HepG2 (cell line): ENCODE data around the gene SYNJ2. TPM values are rescaled to one million over a fixed set of nuclear protein-coding genes. Genes with fewer than 3 reads are reported as not detected.

Experiments
- ATM ChIP-seq: fragments of 450-650 bp; IDR thresholded peaks from 2 replicates; pipeline ENCODE4 v1.7.1; 2017; ENCODE audit warnings: mild to moderate bottlenecking, borderline replicate concordance
- BRD4 ChIP-seq: sonication (generic); formaldehyde crosslinking; IDR thresholded peaks from 2 replicates; pipeline ENCODE4 v1.4.0; 2020; ENCODE audit warnings: missing genetic modification reagents
- FIP1L1 ChIP-seq: fragments of 200-400 bp; formaldehyde crosslinking; IDR thresholded peaks from 2 replicates; pipeline ENCODE4 v1.6.1; 2018; ENCODE audit warnings: low read depth, mild to moderate bottlenecking, low read length, moderate library complexity, borderline replicate concordance; ENCODE audit not compliant: insufficient read depth
- FOSL2 ChIP-seq: sonication (generic); formaldehyde crosslinking; IDR thresholded peaks from 2 replicates; pipeline ENCODE4 v1.4.0; 2020; ENCODE audit warnings: missing genetic modification reagents
- KMT2B ChIP-seq: IDR thresholded peaks from 2 replicates; pipeline ENCODE4 v1.6.1; 2016; ENCODE audit warnings: missing genetic modification reagents, missing compliant biosample characterization
- NFE2L1 ChIP-seq: sonication (generic); formaldehyde crosslinking; IDR thresholded peaks from 2 replicates; pipeline ENCODE4 v1.4.0; 2020; ENCODE audit warnings: missing genetic modification reagents, mild to moderate bottlenecking, borderline replicate concordance
- NR2F6 ChIP-seq, 2 experiments: IDR thresholded peaks; 2 replicates each; pipeline ENCODE4 v1.6.1; 2016; ENCODE audit warnings: antibody characterized with exemption in 1 of 2, mild to moderate bottlenecking in 1 of 2
- POGZ ChIP-seq: sonication (generic); formaldehyde crosslinking; IDR thresholded peaks from 2 replicates; pipeline ENCODE4 v1.4.0; 2020; ENCODE audit warnings: mild to moderate bottlenecking, missing genetic modification reagents
- RARG ChIP-seq: sonication (generic); formaldehyde crosslinking; IDR thresholded peaks from 2 replicates; pipeline ENCODE4 v1.4.0; 2020; ENCODE audit warnings: low read depth, mild to moderate bottlenecking, missing genetic modification reagents
- REPIN1 ChIP-seq: sonication (generic); formaldehyde crosslinking; IDR thresholded peaks from 2 replicates; pipeline ENCODE4 v1.8.0; 2022; ENCODE audit warnings: missing genetic modification reagents, low read depth, mild to moderate bottlenecking, borderline replicate concordance
- SMAD9 ChIP-seq: sonication (generic); formaldehyde crosslinking; IDR thresholded peaks from 2 replicates; pipeline ENCODE4 v1.5.1; 2020; ENCODE audit warnings: mild to moderate bottlenecking, missing genetic modification reagents
- TBX2 ChIP-seq: sonication (generic); formaldehyde crosslinking; IDR thresholded peaks from 2 replicates; pipeline ENCODE4 v1.5.0; 2020; ENCODE audit warnings: missing genetic modification reagents, mild to moderate bottlenecking, borderline replicate concordance
- ZBTB7A ChIP-seq: sonication (generic); formaldehyde crosslinking; IDR thresholded peaks from 2 replicates; pipeline ENCODE4 v1.8.0; 2022; ENCODE audit warnings: mild to moderate bottlenecking, missing genetic modification reagents
- ZFAT ChIP-seq: sonication (generic); formaldehyde crosslinking; conservative IDR thresholded peaks from 2 replicates; pipeline ENCODE4 v1.8.1; 2023; ENCODE audit warnings: missing genetic modification reagents, inconsistent platforms
- ZFP1 ChIP-seq: IDR thresholded peaks from 2 replicates; pipeline ENCODE4 v1.6.1; 2016
- ZNF331 ChIP-seq: sonication (generic); formaldehyde crosslinking; IDR thresholded peaks from 2 replicates; pipeline ENCODE4 v1.4.0; 2020; ENCODE audit warnings: missing genetic modification reagents
- ZNF530 ChIP-seq: sonication (generic); formaldehyde crosslinking; IDR thresholded peaks from 2 replicates; pipeline ENCODE4 v1.5.0; 2020; ENCODE audit warnings: low read depth, mild to moderate bottlenecking, missing genetic modification reagents
- ZNF629 ChIP-seq: sonication (generic); formaldehyde crosslinking; conservative IDR thresholded peaks from 2 replicates; pipeline ENCODE4 v1.5.0; 2020; ENCODE audit warnings: missing genetic modification reagents
- ZSCAN12 ChIP-seq: sonication (generic); formaldehyde crosslinking; IDR thresholded peaks from 2 replicates; pipeline ENCODE4 v1.9.0; 2021; ENCODE audit warnings: mild to moderate bottlenecking, missing genetic modification reagents
- polyA plus RNA-seq, 8 experiments: library from polyadenylated mRNA; depleted of rRNA in 3 of 8; stranded (reverse) in 7 of 8; unstranded in 1 of 8; fragments of >200 nt; fragmentation: Illumina TruSeq in 4 of 8; extraction: Trizol in 4 of 8; gene quantifications; 2 replicates each; pipeline versions ENCODE4 v1.2.1 to v1.2.3, GENCODE V29; 2011 to 2016; ENCODE audit warnings: low read depth in 4 of 8, missing spikeins in 1 of 8, mixed read lengths in 1 of 8; ENCODE audit not compliant: insufficient read depth in 1 of 8
- total RNA-seq, 5 experiments: library from RNA; depleted of rRNA; stranded (reverse); fragments of >200 nt; fragmentation: Illumina TruSeq; extraction: Trizol; gene quantifications; 2 replicates each; pipeline ENCODE4 v1.2.3, GENCODE V29; 2016; ENCODE audit warnings: low read depth in 1 of 5
- TF ChIP-seq, protein P1 (sequence below): IDR thresholded peaks from 2 replicates; pipeline ENCODE4 v1.6.1; 2018; ENCODE audit warnings: missing genetic modification reagents
- TF ChIP-seq, protein P2 (sequence below): sonication (generic); formaldehyde crosslinking; IDR thresholded peaks from 2 replicates; pipeline ENCODE4 v1.9.0; 2021; ENCODE audit warnings: missing genetic modification reagents, borderline replicate concordance
- TF ChIP-seq, protein P3 (sequence below): sonication (generic); formaldehyde crosslinking; IDR thresholded peaks from 2 replicates; pipeline ENCODE4 v1.5.1; 2020; ENCODE audit warnings: mild to moderate bottlenecking, missing genetic modification reagents, borderline replicate concordance
- TF ChIP-seq, protein P4 (sequence below): sonication (generic); formaldehyde crosslinking; IDR thresholded peaks from 2 replicates; pipeline ENCODE4 v1.5.0; 2020; ENCODE audit warnings: missing genetic modification reagents
- TF ChIP-seq, protein P5 (sequence below): sonication (generic); formaldehyde crosslinking; IDR thresholded peaks from 2 replicates; pipeline ENCODE4 v1.9.0; 2021; ENCODE audit warnings: missing genetic modification reagents, mild to moderate bottlenecking, borderline replicate concordance

The SYNJ2 gene
- total and polyA plus RNA-seq, 2 of the 13 experiments (the other 11 are each of a cell fraction or from before 2014, with no cell fraction given), result 39.1 to 57.6 TPM

DNA sequence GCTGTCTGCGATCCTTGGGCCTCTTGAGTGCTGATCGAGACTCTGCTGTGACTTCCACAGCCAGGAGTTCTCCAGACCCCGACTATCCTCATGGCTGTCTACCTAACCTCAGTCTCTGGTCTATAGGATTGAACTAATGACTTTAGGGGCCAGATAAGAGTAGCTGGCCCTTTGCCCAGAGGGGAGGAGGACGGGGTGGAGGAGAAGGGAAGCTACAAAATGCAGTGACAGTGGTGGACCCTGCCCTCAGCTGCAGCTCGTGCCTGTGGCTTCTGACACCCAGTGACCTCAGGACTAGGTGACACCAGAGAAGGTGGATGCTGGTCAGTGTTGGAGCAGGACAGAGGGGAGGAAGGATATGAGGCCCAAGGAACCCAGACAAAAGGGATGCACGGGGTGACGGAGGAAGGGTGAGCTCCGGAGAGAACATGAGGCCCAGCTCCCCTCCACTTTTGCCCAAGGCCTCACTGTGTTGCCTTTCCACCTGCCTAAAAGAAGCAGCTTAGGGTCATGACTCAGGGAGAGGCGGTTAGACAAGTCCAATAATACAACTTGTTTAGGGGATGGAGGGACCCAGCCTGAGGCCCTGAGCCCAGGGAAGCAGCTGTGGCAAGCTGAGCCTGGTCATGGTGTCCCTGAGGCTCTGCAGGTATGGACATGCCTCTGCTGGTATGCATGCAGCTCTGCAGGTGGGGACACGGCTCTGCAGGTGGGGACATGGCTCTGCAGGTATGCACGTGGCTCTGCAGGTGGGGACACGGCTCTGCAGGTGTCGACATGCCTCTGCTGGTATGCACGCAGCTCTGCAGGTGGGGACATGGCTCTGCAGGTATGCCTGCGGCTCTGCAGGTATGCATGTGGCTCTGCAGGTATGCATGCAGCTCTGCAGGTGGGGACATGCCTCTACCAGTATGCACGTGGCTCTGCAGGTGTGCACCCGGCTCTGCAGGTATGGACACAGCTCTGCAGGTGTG is 67.7 kb downstream of the SYNJ2 start (continued):
- TF ChIP-seq, protein P1, sequence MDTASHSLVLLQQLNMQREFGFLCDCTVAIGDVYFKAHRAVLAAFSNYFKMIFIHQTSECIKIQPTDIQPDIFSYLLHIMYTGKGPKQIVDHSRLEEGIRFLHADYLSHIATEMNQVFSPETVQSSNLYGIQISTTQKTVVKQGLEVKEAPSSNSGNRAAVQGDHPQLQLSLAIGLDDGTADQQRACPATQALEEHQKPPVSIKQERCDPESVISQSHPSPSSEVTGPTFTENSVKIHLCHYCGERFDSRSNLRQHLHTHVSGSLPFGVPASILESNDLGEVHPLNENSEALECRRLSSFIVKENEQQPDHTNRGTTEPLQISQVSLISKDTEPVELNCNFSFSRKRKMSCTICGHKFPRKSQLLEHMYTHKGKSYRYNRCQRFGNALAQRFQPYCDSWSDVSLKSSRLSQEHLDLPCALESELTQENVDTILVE, result no peak
- TF ChIP-seq REPIN1 (CRISPR knock-in tag) (peak; percentile 42; the same call in 1 of the 2 replicates), ZNF629 (CRISPR knock-in tag) (no peak), POGZ (CRISPR knock-in tag) (peak; percentile 39; the same call in 1 of the 2 replicates), RARG (CRISPR knock-in tag) (no peak), ZFP1 (CRISPR knock-in tag) (no peak; the same call in 1 of the 2 replicates), SMAD9 (CRISPR knock-in tag) (no peak), NFE2L1 (no peak), NR2F6 (IDR thresholded peaks at IDR 0.05) (peak; percentile 90), NR2F6 (CRISPR knock-in tag; IDR thresholded peaks at IDR 0.05) (peak; percentile 94), FIP1L1 (no peak), ZFAT (no peak), ZBTB7A (CRISPR knock-in tag) (no peak), ZNF530 (CRISPR knock-in tag) (no peak), BRD4 (0 out of 2 replicates have a peak, but pooled peaks have one; percentile 61), TBX2 (peak; percentile 96), KMT2B (CRISPR knock-in tag) (no peak), ZNF331 (CRISPR knock-in tag) (peak; percentile 35; the same call in 1 of the 2 replicates), ZSCAN12 (CRISPR knock-in tag) (no peak), ATM (no peak), FOSL2 (peak; percentile 65)
- TF ChIP-seq, protein P2, sequence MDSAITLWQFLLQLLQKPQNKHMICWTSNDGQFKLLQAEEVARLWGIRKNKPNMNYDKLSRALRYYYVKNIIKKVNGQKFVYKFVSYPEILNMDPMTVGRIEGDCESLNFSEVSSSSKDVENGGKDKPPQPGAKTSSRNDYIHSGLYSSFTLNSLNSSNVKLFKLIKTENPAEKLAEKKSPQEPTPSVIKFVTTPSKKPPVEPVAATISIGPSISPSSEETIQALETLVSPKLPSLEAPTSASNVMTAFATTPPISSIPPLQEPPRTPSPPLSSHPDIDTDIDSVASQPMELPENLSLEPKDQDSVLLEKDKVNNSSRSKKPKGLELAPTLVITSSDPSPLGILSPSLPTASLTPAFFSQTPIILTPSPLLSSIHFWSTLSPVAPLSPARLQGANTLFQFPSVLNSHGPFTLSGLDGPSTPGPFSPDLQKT (CRISPR knock-in tag), result no peak
- TF ChIP-seq, protein P3, sequence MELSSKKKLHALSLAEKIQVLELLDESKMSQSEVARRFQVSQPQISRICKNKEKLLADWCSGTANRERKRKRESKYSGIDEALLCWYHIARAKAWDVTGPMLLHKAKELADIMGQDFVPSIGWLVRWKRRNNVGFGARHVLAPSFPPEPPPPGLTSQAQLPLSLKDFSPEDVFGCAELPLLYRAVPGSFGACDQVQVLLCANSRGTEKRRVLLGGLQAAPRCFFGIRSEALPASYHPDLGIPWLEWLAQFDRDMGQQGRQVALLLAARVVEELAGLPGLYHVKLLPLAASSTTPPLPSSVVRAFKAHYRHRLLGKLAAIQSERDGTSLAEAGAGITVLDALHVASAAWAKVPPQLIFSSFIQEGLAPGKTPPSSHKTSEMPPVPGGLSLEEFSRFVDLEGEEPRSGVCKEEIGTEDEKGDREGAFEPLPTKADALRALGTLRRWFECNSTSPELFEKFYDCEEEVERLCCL, result no peak
- TF ChIP-seq, protein P4, sequence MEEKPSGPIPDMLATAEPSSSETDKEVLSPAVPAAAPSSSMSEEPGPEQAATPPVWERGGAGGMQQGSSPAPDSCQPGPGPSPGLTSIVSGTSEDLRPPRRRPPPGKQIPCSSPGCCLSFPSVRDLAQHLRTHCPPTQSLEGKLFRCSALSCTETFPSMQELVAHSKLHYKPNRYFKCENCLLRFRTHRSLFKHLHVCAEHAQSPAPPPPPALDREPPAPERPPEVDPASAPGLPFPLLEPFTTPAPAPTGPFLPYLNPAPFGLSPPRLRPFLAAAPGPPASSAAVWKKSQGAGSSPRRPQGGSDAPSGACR (CRISPR knock-in tag), result peak; percentile 73; the same call in 1 of the 2 replicates
- TF ChIP-seq, protein P5, sequence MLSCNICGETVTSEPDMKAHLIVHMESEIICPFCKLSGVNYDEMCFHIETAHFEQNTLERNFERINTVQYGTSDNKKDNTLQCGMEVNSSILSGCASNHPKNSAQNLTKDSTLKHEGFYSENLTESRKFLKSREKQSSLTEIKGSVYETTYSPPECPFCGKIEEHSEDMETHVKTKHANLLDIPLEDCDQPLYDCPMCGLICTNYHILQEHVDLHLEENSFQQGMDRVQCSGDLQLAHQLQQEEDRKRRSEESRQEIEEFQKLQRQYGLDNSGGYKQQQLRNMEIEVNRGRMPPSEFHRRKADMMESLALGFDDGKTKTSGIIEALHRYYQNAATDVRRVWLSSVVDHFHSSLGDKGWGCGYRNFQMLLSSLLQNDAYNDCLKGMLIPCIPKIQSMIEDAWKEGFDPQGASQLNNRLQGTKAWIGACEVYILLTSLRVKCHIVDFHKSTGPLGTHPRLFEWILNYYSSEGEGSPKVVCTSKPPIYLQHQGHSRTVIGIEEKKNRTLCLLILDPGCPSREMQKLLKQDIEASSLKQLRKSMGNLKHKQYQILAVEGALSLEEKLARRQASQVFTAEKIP (CRISPR knock-in tag), result no peak
